Mesendoderm (in vitro differentiated cells): ENCODE measurements around the gene ST3GAL2.
A peak's percentile ranks its signal among the peaks of the same experiment; 100 is the strongest.

ENCODE experiments used
- DNase-seq: peaks from one replicate; pipeline ENCODE4 v3.0.0; 2013
- H2AK5ac ChIP-seq: 2 replicates; pipeline ENCODE4 v1.6.1; 2013; ENCODE audit warnings: low read length, inconsistent platforms
- H2BK120ac ChIP-seq: 2 replicates; pipeline ENCODE4 v1.6.1; 2013; ENCODE audit warnings: low read depth, mild to moderate bottlenecking, low read length, moderate library complexity, mixed read lengths
- H2BK15ac ChIP-seq: replicated peaks from 2 replicates; pipeline ENCODE4 v1.6.1; 2013; ENCODE audit warnings: low read depth, mild to moderate bottlenecking, moderate library complexity
- H2BK5ac ChIP-seq: 2 replicates; pipeline ENCODE4 v1.6.1; 2013; ENCODE audit warnings: low read length, inconsistent platforms
- H3K18ac ChIP-seq: 2 replicates; pipeline ENCODE4 v1.6.1; 2013; ENCODE audit warnings: mild to moderate bottlenecking, low read length, mixed read lengths
- H3K23ac ChIP-seq: one replicate; pipeline ENCODE4 v1.6.1; 2013; ENCODE audit warnings: low read length
- H3K27ac ChIP-seq: 2 replicates; pipeline ENCODE4 v1.5.1; 2013; ENCODE audit warnings: low read depth, mild to moderate bottlenecking, inconsistent platforms, low read length, moderate library complexity
- H3K27me3 ChIP-seq: 2 replicates; pipeline ENCODE4 v1.6.1; 2013; ENCODE audit warnings: low read length, control low read depth, mild to moderate bottlenecking, inconsistent platforms; ENCODE audit not compliant: insufficient read depth, poor library complexity
- H3K36me3 ChIP-seq: 2 replicates; pipeline ENCODE4 v1.6.1; 2013; ENCODE audit warnings: low read length, inconsistent platforms; ENCODE audit not compliant: control insufficient read depth, insufficient read depth
- H3K4ac ChIP-seq: one replicate; pipeline ENCODE4 v1.6.1; 2013; ENCODE audit warnings: low read depth, mild to moderate bottlenecking, low read length, moderate library complexity
- H3K4me1 ChIP-seq: 2 replicates; pipeline ENCODE4 v1.6.1; 2013; ENCODE audit warnings: low read depth, low read length, inconsistent platforms; ENCODE audit not compliant: control insufficient read depth
- H3K4me2 ChIP-seq: 2 replicates; pipeline ENCODE4 v1.6.1; 2013; ENCODE audit warnings: low read length
- H3K4me3 ChIP-seq: 2 replicates; pipeline ENCODE4 v1.5.1; 2013; ENCODE audit warnings: mild to moderate bottlenecking, low read length
- H3K56ac ChIP-seq: one replicate; pipeline ENCODE4 v1.6.1; 2013; ENCODE audit warnings: low read length
- H3K79me1 ChIP-seq: 2 replicates; pipeline ENCODE4 v1.6.1; 2013; ENCODE audit warnings: low read length, inconsistent platforms
- H3K79me2 ChIP-seq: 2 replicates; pipeline ENCODE4 v1.6.1; 2013; ENCODE audit warnings: mild to moderate bottlenecking, low read length; ENCODE audit not compliant: control insufficient read depth, insufficient read depth
- H3K9ac ChIP-seq: 2 replicates; pipeline ENCODE4 v1.6.1; 2013; ENCODE audit warnings: low read length, inconsistent platforms
- H4K5ac ChIP-seq: one replicate; pipeline ENCODE4 v1.6.1; 2013; ENCODE audit warnings: low read length
- H4K8ac ChIP-seq: one replicate; pipeline ENCODE4 v1.6.1; 2013; ENCODE audit warnings: low read depth, mild to moderate bottlenecking, control low read depth, low read length, moderate library complexity
- WGBS: extraction: QIAGEN DNeasy Blood & Tissue Kit; methylation state at CpG from one replicate; pipeline ENCODE4 v1.1.7; 2013; ENCODE audit warnings: low lambda C conversion rate, missing lambda C conversion rate; ENCODE audit not compliant: insufficient coverage; ENCODE audit errors: extremely low coverage; 5-methylcytosine and 5-hydroxymethylcytosine counted together

The ST3GAL2 gene

DNA sequence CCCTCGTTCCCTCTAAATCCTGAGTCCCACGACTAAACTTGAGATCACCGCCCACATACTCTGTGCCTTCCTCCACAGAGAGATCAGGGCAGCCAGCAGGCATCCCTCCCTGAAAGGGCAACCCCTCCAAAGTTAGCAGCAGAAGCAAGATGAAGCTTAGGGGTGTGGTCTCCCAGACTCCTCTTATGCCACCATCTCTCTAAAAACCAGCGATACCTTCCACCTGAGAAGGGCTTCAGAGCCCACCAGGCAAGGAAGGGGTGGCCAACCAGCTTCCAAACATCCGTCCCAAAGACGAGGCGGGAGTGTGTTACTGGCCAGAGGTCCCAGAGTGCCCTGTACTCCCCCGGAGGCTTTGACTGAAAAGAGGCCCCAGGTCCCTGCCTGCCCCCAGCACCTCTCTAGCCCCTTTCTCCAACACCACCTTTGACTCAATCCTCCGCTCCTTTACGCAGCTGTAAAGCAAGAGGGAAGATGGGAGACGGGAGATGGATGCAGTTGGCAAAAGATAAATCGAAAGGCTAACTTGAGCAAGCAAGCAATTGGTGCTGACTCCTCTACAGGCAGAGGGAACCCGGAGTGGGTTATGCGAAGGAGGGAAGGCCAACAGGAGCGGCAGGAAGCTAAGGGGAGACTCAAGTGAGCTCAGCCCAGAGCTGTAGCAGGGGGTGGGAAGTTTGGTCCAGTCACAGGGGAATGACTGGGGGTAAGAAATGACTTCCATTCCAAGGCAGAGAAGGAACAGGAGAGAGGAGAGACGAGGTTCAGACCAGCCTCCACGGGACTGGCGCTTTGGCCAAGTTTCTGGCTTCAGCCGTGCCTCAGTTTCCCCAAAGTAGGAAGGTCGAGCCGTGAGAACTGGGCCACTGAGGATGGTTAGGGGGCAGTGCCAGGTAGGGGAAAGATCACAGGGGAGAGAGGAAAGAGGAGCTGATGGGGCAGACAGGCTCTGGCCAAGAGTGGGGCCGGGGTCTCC lies 1.0 kb downstream of the ST3GAL2 start:
- peak; percentile 67 for DNase-seq
- H2BK5ac ChIP-seq, result peak overlapping the region; percentile 94
- H3K23ac ChIP-seq, result peak overlapping the region; percentile 75
- H3K27ac ChIP-seq, result peak overlapping the region; percentile 72
- peak overlapping the region; percentile 63 for H3K4me2 ChIP-seq
- H4K8ac ChIP-seq, result peak overlapping the region; percentile 78
- H3K79me2 ChIP-seq, result peaks cover 48% of the 10 kb centered on the region
- H2BK15ac ChIP-seq, result no peak overlapping the region
- H3K4ac ChIP-seq, result peak overlapping the region; percentile 94
- H3K18ac ChIP-seq, result peak overlapping the region; percentile 95
- peak overlapping the region; percentile 87 for H3K56ac ChIP-seq
- H3K4me1 ChIP-seq, result peaks cover 15% of the 10 kb centered on the region
- peak overlapping the region; percentile 84 for H3K9ac ChIP-seq
- peaks cover 18% of the 10 kb centered on the region for H3K79me1 ChIP-seq
- no CpG with 5 or more reads among the region's 22 CpGs for WGBS
- no peaks in the 10 kb centered on the region for H3K27me3 ChIP-seq
- H3K4me3 ChIP-seq, result peak overlapping the region; percentile 89
- no peak overlapping the region for H4K5ac ChIP-seq
- peaks cover 2% of the 10 kb centered on the region for H3K36me3 ChIP-seq
- peak overlapping the region; percentile 96 for H2AK5ac ChIP-seq
- H2BK120ac ChIP-seq, result peak overlapping the region; percentile 3

DNA sequence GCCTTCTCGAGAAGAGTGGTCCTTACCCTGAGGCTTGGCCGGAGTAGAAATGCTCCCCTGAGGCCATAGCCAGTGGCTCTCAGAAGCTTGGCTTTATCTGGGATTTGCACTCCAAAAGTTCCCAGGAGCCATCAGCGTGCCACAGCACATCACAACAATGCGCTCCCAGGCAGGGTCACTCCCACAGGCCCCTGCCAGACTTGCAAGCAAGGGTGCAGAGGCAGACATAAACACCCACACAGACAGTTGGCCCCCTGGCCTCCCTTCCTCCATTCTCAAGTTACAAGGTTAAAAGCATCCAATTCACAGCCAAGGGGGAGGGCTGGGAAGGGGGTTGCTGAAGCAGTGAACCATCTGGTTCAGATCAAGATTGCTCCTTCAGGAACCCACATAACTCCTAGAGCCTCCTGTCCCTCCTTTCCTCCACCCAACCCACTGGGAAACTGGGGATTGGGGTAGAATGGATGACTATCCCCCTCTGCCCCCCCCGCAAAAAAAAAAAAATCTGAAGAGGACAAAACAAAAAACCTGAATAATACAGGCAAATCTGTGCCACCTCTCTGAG lies 1.8 kb downstream of the ST3GAL2 start:
- no peak overlapping the region for H2BK120ac ChIP-seq
- DNase-seq, result peak; percentile 97
- peak overlapping the region; percentile 72 for H3K27ac ChIP-seq
- peak overlapping the region; percentile 89 for H3K4me3 ChIP-seq
- peaks cover 21% of the 10 kb centered on the region for H3K4me1 ChIP-seq
- H4K5ac ChIP-seq, result no peak overlapping the region
- no peak overlapping the region for H2AK5ac ChIP-seq
- WGBS, result no CpG with 5 or more reads among the region's 5 CpGs
- peak overlapping the region; percentile 84 for H3K9ac ChIP-seq
- no peak overlapping the region for H2BK15ac ChIP-seq
- H3K4ac ChIP-seq, result no peak overlapping the region
- peaks cover 2% of the 10 kb centered on the region for H3K36me3 ChIP-seq
- H3K23ac ChIP-seq, result peak overlapping the region; percentile 75
- H3K27me3 ChIP-seq, result no peaks in the 10 kb centered on the region
- H4K8ac ChIP-seq, result peak overlapping the region; percentile 78
- H3K4me2 ChIP-seq, result peak overlapping the region; percentile 63
- peaks cover 55% of the 10 kb centered on the region for H3K79me2 ChIP-seq
- H3K18ac ChIP-seq, result peak overlapping the region; percentile 28
- H3K56ac ChIP-seq, result peak overlapping the region; percentile 87
- H2BK5ac ChIP-seq, result peak overlapping the region; percentile 94
- H3K79me1 ChIP-seq, result peaks cover 23% of the 10 kb centered on the region

DNA sequence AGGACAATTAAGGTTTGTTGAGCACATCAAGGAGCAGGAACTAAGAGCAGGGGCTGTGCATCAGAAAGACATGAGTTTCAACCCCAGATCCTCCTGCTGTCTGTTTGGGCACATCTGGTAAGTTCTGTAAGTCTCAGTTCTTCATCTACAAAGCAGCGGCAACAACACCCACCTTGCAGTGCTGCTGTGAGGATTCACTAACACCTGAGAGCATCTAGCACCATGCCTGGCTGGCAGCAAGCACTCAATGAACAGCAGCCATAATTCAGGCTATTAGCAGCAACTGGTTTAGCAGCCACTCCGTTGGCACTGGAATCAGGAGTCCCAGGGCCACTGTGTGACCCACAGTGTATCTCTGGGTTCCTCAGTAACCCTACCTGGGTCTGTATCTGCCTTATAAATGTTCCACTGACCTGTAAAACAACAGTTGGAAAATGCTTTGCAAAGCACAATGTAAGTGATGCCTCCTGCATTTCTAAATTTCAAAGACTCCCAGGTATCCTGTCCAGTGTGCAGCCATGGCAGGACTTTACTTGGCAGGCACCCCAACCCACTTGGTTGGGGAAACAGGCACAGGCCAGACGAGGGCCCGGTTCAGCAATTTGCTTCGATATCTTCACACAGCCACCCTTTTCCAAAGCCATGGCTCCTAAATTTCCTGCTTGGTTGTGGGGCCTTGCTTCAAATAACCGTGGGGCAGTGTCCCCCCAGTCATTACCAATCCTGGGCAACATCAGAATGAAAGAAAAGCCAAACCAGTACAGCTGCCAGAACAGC lies 4.2 kb downstream of the ST3GAL2 start:
- H3K79me2 ChIP-seq, result peaks cover 66% of the 10 kb centered on the region
- H3K56ac ChIP-seq, result no peak overlapping the region
- H3K27me3 ChIP-seq, result no peaks in the 10 kb centered on the region
- no peak overlapping the region for H3K4me3 ChIP-seq
- DNase-seq, result no peak
- H3K79me1 ChIP-seq, result peaks cover 31% of the 10 kb centered on the region
- H2BK5ac ChIP-seq, result no peak overlapping the region
- H2AK5ac ChIP-seq, result no peak overlapping the region
- no peak overlapping the region for H3K4me2 ChIP-seq
- no peak overlapping the region for H4K5ac ChIP-seq
- H2BK120ac ChIP-seq, result no peak overlapping the region
- no peak overlapping the region for H4K8ac ChIP-seq
- WGBS, result no CpG with 5 or more reads among the region's 6 CpGs
- no peak overlapping the region for H3K23ac ChIP-seq
- H3K36me3 ChIP-seq, result peaks cover 2% of the 10 kb centered on the region
- no peak overlapping the region for H3K18ac ChIP-seq
- H3K9ac ChIP-seq, result no peak overlapping the region
- no peak overlapping the region for H3K27ac ChIP-seq
- H3K4me1 ChIP-seq, result peaks cover 34% of the 10 kb centered on the region
- no peak overlapping the region for H2BK15ac ChIP-seq
- H3K4ac ChIP-seq, result no peak overlapping the region

DNA sequence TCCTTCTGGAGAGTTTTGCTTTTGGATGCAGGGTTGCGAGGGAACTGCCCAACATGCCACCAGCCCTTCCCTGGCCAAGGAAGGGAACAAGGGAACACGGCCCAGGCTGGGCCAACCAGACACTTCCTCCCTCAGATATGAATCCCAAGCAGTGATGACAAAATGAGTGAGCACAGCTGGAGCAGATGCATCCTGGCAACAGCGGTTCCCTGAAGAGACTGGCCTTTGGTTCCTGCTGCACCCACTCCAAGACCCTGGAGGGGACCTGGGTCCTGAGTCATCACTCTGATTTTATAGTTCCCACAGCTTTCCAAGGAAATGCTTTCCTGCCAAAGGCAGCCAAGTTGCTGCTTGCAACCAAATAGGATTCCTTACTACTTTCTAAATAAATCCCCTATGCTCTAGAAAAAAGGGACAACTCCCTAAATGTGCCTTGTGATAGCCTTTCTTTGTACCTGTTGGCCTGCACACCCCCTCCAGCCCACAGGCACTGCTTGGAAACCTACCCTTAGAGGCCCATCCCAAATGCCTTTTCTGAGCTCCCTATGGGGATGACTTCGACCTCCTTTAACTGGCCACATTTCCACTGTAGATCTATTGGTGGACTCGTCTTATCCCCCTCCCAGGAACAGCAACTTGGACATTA lies 5.3 kb downstream of the ST3GAL2 start:
- no peak overlapping the region for H4K5ac ChIP-seq
- H3K36me3 ChIP-seq, result peaks cover 2% of the 10 kb centered on the region
- DNase-seq, result no peak
- H3K23ac ChIP-seq, result no peak overlapping the region
- H3K27ac ChIP-seq, result no peak overlapping the region
- H4K8ac ChIP-seq, result no peak overlapping the region
- no peak overlapping the region for H3K4me2 ChIP-seq
- no peak overlapping the region for H2BK120ac ChIP-seq
- H3K27me3 ChIP-seq, result no peaks in the 10 kb centered on the region
- H3K79me2 ChIP-seq, result peaks cover 67% of the 10 kb centered on the region
- peak overlapping the region; percentile 59 for H3K56ac ChIP-seq
- no peak overlapping the region for H2AK5ac ChIP-seq
- H3K79me1 ChIP-seq, result peaks cover 31% of the 10 kb centered on the region
- H3K18ac ChIP-seq, result no peak overlapping the region
- no peak overlapping the region for H3K4ac ChIP-seq
- no peak overlapping the region for H3K4me3 ChIP-seq
- H2BK15ac ChIP-seq, result no peak overlapping the region
- no peak overlapping the region for H2BK5ac ChIP-seq
- no CpG with 5 or more reads among the region's 5 CpGs for WGBS
- H3K9ac ChIP-seq, result peak overlapping the region; percentile 46
- H3K4me1 ChIP-seq, result peaks cover 40% of the 10 kb centered on the region

DNA sequence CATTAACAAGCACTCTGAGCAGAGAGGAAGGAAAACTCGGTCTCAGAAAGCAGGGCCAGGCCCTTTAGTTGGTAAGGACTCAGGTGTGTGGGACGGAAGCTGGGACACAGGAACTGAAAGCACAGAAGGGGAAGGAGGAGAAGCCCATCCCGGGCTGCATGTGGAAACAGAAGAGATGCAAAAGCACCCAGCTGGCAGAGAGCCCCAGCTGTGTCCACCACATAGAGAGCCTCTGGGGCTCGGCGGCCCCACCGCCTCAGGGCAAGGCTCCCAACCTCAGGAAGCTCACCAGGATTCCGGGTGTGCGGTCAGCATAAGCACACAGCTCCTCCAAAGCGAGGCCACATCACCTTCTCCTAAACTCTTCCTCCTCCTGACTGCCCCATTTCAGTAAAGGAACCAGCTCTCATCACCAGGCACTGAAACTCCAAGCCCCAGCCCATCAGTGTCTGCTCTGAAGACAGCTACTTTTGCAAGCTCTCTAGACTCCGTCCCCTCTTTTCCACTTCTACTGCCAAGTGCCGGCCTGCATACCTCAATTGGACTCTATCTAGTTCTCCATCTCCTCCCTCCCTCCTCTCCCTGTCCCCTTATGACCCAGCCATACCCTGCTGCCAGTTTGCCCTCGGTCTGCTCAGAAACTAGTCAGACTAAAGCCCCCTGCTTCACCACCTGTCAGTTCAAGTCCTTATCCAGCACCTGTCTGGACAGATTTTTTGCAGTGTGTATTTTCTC lies 6.0 kb downstream of the ST3GAL2 start:
- no peak overlapping the region for H4K8ac ChIP-seq
- peak overlapping the region; percentile 84 for H2AK5ac ChIP-seq
- no peak overlapping the region for H2BK120ac ChIP-seq
- peaks cover 62% of the 10 kb centered on the region for H3K79me2 ChIP-seq
- H3K4me1 ChIP-seq, result peaks cover 42% of the 10 kb centered on the region
- H4K5ac ChIP-seq, result no peak overlapping the region
- peak overlapping the region; percentile 33 for H3K27ac ChIP-seq
- peak overlapping the region; percentile 42 for H2BK5ac ChIP-seq
- no peak overlapping the region for H2BK15ac ChIP-seq
- WGBS, result no CpG with 5 or more reads among the region's 12 CpGs
- H3K23ac ChIP-seq, result no peak overlapping the region
- peaks cover 2% of the 10 kb centered on the region for H3K36me3 ChIP-seq
- H3K56ac ChIP-seq, result peak overlapping the region; percentile 59
- peak overlapping the region; percentile 44 for H3K9ac ChIP-seq
- no peak overlapping the region for H3K4ac ChIP-seq
- peak overlapping the region; percentile 13 for H3K18ac ChIP-seq
- H3K27me3 ChIP-seq, result no peaks in the 10 kb centered on the region
- no peak overlapping the region for H3K4me3 ChIP-seq
- H3K79me1 ChIP-seq, result peaks cover 28% of the 10 kb centered on the region
- no peak for DNase-seq
- no peak overlapping the region for H3K4me2 ChIP-seq
